NB4 (cell line): Measurements from ENCODE around the gene NAMPT.

ENCODE experiments used
- POLR2A ChIP-seq: IDR thresholded peaks from 2 replicates; pipeline ENCODE4 v1.6.1; 2011; ENCODE audit warnings: mild to moderate bottlenecking; ENCODE audit not compliant: insufficient read length; ENCODE audit errors: extremely low read depth
- TF ChIP-seq, protein P1 (sequence below): IDR thresholded peaks from 2 replicates; pipeline ENCODE4 v1.6.1; 2011; ENCODE audit warnings: low read depth, low read length
- TF ChIP-seq, protein P2 (sequence below): IDR thresholded peaks from one replicate; pipeline ENCODE4 v1.5.1; 2012; ENCODE audit warnings: low read depth, low read length

DNA sequence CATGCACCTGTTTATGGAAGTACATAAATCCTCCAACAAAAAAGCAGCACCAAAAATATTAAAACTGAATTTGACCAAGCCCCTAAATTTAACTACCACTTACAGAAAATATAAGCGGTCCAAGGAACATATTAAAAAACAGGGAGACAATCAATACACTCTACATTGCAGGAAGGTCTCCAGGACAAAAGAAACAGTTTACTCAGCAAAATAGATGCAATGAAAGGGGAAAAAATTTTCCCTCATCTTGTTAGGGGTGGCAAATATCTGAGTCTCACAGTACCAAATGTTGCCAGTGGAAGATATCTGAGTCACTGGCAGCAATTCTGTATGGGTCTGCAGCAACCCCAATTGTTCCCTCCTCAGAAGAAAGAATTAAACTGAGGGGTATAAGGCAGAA is 50.4 kb downstream of the NAMPT start:
- TF ChIP-seq POLR2A, result no peak
- TF ChIP-seq, protein P1, sequence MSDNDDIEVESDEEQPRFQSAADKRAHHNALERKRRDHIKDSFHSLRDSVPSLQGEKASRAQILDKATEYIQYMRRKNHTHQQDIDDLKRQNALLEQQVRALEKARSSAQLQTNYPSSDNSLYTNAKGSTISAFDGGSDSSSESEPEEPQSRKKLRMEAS, result no peak
- TF ChIP-seq, protein P2, sequence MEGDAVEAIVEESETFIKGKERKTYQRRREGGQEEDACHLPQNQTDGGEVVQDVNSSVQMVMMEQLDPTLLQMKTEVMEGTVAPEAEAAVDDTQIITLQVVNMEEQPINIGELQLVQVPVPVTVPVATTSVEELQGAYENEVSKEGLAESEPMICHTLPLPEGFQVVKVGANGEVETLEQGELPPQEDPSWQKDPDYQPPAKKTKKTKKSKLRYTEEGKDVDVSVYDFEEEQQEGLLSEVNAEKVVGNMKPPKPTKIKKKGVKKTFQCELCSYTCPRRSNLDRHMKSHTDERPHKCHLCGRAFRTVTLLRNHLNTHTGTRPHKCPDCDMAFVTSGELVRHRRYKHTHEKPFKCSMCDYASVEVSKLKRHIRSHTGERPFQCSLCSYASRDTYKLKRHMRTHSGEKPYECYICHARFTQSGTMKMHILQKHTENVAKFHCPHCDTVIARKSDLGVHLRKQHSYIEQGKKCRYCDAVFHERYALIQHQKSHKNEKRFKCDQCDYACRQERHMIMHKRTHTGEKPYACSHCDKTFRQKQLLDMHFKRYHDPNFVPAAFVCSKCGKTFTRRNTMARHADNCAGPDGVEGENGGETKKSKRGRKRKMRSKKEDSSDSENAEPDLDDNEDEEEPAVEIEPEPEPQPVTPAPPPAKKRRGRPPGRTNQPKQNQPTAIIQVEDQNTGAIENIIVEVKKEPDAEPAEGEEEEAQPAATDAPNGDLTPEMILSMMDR, result no peak
